HG03575 (cell line): ENCODE results near the gene ZCCHC14.
"Not testable (repeated sequence)": the region's sequence is repeated elsewhere in the genome, so short reads cannot be mapped to it uniquely, and the experiment has no call there.

Source experiments
- ATAC-seq: cut with Tn5 transposase; IDR thresholded peaks from one replicate; pipeline ENCODE4 v1.9.1; 2021; ENCODE audit not compliant: unreplicated experiment, insufficient number of reproducible peaks, low FRiP score; ENCODE audit errors: extremely low read depth

ZCCHC14 gene

DNA sequence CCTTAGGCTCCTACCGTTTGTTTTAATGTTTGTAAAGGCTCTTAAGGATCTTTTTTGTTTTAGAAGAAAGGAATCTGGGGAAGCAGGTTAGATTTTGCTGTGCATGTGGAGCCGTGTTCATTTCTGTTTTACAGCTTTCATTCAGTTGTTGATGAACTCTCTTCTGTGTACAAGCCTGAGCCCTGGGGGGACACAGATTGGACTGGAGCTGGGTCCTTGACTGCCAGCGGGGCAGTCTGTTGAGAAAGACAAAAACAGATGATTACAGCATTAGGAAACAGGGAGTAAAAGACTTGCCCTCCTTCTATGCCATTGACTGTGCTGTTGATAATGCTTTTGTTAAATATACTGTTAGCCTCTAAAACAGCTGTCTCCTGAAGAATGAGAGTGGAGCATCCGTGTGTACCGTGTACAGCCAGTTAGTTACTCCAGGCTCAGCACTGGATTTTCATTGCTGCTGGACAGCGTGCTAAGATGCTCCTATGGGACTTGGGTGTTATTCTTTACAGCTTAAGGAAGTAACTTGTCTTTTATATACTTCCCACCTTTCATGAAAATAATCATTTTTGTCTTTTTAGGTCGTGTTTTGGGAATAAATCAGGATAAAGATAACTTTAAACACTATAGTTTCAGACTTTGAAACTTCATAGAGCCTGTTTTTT lies 97.5 kb downstream of the ZCCHC14 start:
- ATAC-seq = no peak

DNA sequence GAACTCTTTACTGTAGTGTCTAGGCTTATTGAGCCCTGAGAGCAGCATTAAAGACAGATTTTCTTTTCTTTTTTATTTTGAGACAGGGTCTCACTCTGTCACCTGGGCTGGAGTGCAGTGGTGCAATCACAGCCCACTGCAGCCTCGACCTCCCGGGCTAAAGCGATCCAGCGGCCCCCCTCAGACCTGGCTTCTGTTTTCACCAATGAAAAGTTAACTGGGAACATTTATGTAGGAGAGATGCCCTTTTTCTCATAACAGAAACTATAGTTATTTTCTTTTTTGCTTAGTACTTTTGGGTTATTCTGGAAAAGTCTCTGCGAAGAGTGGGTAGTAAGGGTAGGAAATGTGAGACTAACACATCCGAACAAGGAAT lies 99.2 kb downstream of the ZCCHC14 start:
- no peak for ATAC-seq

DNA sequence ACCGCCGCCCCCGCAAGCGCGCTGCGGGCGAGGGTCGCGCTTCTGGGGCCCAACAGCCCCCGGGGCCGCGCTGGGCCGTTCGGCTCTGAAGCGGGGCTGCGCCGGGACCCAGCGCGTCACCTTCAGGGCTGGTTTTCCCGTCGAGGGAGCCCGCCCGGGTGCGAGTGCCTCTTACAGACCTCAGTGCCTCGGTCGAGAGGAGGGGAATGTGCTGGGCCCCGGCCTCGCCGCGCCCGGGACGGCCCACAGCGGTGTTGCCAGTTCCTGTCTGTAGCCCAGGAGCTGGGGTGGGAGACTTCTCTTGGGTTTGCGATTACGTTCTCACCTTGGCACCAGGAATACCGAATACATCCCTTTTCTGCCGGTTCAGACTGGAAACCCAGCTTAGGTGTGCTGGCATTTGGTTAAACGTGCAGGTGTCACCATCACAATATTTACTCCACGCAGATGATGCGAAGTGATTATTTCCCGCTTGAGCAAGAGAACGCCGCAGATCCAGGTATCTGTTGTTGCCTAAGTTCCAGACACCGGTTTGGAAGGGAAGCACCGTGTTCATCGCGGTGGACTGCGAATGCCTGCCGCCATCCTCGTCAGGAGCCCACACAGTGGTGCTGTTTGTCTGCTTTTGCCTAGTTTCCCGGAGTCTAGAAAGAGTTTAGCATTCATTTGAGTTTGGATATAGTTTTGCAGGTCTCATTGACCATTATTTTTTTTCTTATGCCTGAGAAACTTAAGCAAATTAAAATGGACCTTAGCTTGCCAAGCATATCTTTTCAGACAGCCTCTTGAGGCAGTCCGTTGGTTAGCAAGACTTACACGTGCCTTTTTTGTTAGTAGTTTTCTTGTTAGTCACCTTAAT lies 99.8 kb downstream of the ZCCHC14 start:
- ATAC-seq = no peak

DNA sequence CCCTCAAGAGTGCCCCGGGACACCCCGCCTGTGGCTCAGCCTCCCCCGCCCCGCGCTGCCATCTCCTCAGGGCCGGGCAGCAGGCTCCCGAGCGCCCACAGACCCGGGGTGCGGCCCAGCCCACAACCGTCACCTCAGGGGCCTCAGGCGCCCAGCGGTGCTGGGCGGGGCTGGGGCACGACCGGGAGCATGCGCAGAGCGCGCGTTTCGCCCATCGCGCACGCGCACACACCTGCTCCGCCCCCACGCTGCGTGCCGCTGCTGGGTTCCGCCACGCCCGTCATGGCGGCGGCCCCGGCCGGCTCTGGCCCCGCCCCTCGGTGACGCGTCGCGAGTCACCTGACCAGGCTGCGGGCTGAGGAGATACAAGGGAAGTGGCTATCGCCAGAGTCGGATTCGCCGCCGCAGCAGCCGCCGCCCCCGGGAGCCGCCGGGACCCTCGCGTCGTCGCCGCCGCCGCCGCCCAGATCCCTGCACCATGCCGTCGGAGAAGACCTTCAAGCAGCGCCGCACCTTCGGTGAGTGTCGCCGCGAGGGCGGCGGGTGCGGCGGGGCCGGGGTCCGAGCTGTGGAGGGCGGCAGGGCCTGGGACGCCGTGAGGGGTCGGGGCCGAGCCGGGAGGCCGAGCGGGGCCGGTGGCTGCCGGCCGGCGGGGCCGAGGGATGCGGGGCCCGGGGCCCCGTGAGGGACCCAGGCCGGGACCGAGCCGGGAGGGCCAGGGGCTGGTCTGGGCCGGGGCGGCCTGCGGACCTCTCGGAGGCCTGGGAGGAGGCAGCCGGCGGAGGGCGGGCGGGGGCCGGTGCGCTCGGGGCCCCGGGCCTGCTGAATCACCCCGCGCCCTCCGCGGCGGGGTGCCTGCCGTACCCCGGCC lies 100.6 kb downstream of the ZCCHC14 start, which contains the start of gene MAP1LC3B:
Gene MAP1LC3B (plus strand): TSS at position 387 of the 871 bp plus-strand sequence. CDS start 92 bp downstream, at position 479.
- no peak for ATAC-seq

DNA sequence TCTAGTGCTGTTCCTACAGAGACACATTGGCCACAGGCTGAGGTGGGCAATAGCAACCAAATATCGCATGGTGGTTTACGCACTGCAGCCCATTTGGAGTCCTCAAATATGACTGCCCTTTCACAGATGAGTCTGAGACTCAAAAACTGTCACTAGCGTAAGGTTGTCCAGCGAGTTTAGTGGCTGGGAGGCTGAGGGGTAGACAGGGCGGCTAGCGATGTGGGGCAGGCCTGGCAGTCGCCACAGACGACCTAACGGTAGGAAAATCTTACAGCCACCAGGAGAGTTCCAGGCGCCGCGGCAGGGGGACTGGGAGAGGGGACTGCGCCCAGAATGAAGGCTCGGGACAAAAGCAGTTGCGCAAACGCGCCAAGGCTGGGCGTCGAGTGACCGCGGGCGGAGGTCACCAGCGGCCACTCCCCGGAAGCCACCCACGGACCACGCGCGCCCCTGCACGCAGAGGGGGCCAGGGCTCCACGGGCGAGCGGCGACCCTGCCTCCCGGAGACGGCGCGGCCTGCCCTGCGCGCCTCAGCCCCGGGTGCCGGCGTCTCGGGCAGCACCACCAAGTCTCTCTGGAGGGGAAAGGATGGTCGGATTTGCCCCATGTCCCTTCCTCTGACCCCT lies 101.4 kb downstream of the ZCCHC14 start:
- no peak for ATAC-seq

DNA sequence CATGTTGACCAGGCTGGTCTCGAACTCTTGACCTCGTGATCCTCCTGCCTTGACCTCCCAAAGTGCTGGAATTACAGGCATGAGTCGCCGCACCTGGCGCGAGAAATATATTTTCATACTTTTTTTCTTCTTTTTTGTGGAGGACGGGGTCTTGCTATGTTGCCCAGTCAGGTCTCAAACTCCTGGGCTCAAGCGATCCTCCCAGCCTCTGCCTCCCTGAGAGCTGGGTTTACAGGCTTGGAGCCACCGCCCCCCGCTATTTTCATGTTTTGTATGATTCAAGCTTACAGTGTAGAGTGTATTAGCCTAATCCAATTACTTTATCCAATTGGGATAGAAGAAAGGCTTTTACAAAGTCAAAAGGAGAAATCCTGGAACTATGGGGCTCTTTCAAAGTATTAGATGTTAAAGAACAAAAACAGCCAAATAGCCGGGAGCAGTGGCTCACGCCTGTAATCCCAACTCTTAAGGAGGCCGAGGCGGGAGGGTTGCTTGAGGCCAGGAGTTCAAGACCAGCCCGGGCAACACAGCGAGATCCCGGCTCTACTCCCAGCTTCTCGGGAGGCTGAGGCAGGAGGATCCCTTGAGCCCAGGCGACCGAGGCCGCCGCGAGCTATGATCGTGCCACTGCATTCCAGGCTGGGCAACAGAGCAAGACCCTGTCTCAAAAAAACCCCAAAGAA lies 102.0 kb downstream of the ZCCHC14 start:
- no peak for ATAC-seq

DNA sequence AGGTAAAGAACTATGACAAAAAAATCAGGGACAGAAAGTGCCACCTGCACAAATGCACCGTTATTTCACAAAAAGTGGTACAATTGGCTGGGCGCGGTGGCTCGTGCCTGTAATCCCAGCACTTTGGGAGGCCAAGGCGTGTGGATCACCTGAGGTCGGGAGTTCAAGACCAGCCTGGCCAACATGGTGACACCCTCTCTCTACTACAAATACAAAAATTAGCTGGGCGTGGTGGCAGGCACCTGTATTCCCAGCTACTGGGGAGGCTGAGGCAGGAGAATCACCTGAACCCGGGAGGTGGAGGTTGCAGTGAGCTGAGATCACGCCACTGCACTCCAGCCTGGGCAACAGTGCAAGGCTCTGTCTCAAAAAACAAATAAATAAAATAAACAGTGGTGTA lies 102.9 kb downstream of the ZCCHC14 start:
- not testable (repeated sequence) for ATAC-seq

DNA sequence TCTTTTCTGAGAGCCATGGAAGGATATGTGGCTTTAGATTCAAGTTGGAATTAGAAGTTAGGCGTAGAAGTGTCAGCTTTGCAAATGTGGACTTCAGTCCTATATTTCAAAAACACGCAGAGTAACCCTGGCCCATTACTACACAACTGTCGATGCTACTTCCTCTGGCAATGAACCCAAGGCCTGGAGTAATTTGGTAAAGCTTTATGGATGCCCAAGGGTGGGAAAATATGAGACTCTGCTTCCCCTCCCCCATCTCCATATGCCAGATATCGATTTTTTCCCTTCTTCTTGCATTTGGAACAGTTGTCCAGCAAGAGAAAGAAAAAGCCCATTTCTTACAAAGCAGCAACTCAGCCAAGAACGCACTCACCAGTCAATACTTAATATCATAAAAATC lies 103.6 kb downstream of the ZCCHC14 start:
- ATAC-seq = no peak

DNA sequence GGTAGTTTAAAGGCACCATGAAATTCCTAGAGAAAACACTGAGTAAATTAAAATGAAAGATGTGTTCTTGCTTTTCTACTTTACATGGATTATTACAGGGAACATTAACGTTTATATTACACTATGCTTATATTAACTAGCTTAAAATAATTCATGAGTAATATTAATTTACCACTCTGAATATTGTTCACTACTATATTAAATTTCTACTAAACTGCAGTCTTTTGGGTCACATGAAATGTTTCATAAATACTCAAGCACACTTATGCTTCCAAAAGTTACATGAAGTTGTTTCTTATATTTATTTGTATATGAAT lies 104.0 kb downstream of the ZCCHC14 start:
- no peak for ATAC-seq

DNA sequence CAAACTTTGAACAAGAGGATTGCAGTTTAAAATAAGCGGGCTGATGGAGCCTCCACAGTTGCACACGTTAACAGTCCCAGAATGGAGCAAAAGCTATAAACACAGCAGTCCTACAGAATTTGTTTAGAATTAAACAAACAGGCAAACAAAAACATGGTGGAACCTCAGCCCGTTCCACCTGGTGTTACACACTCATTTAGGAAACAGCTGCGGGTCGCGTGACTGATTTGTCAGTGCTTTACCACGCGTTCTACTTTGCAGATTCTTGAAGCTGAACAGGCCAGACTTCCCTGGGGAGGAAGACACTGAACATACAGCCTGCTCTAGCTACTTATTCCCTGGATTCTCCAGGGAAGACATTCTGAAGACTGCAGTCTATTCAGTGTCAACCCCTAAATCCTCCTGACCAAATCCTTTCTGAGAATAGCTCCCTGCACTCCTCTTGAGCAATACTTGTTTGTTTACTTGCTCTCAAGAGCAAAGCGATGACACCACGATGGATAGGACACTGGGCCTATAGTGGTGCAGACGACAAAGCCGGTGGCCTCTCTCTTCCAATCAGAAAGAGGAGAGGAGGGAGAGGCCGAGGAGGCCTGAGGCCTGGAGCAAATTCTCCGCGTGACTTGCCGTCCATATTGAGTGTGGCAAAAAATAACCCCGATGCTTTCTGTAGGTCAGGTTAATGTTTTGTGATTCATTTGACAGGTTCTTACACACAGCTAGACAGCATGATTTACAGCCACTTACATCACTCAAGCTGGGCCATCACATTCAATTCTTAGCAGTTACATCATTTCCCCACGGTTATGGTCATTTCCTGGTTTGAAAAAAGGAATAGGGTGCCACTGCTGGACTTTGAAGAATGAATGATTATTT lies 104.6 kb downstream of the ZCCHC14 start:
- peak; percentile 32 for ATAC-seq

DNA sequence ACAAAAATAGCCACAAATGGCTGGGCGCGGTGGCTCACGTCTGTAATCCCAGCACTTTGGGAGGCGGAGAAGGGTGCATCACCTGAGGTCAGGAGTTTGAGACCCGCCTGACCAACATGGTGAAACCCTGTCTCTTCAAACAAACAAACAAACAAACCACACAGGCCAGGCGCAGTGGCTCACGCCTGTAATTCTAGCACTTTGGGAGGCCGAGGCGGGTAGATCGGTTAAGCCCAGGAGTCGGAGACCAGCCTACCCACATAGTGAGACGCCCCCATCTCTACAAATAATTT lies 108.0 kb downstream of the ZCCHC14 start:
- ATAC-seq = not testable (repeated sequence)

DNA sequence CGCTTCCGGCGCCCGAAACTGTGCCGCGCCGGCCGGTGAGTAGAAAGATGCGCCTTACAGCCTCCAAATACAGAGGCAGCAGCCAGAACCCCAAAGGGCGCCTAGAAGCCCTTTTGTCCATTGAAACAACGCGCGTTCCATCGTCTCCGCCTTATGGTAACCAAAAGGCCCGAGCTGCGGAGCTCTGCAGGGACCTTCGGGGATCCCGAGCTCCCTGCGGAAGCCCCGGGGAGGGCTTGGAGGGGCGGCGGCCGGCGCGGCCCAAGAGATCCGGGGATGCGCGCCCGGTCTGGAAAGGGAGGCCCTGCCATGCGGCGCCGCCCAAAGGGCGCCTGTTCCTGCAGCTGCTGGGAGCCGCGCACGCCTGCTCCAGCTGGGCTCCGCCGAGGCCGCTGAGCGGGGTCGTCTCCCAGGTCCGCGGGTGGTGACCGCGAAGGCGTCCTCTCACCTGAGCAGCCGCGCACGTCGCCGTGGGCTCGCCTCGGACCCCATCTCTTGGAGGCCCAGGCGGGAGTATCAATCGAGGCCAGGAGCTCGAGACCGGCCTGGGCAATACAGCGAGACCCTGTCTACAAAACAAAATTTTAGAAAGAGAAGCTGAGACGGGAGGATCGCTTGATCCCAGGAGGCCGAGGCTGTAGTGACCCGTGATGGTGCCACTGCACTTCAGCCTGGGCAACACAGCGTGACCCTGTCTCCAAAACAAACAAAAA lies 108.5 kb downstream of the ZCCHC14 start:
- peak; percentile 22 for ATAC-seq

DNA sequence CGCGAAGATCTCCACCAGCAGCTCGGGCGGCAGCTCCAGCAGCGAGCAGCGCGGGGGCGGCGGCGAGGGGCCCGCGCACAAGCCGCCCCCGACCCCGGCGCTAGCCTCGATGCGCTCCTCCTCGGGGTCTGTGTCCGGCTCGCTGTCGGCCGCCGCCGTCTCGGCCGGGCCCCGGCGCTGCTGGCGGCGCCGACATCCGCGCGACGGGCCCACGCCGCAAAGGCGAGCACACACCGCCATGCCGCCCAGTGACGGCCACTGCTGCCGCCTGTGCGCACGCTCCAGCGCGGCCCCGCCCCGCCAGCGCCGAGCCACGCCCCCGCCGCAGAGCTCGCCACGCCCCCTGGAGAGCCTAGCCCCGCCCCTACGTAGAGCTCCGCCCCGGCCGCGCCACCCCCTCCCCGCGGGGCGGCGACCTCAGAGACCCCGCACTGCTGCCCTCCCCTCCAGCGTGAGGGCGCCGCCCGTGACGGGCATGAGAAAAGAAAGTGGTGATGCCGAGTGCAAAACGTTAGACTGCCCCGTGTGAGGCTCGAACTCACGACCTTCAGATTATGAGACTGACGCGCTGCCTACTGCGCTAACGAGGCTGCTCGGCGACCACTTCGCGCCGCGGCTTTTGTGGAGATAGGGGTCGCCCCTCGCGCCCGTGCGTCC lies 109.2 kb downstream of the ZCCHC14 start, which contains the start of gene FBXO31:
Gene FBXO31 (minus strand): TSS at position 272 of the 657 bp plus-strand sequence. CDS start 32 bp downstream, at position 240.
- ATAC-seq = peak; percentile 23

DNA sequence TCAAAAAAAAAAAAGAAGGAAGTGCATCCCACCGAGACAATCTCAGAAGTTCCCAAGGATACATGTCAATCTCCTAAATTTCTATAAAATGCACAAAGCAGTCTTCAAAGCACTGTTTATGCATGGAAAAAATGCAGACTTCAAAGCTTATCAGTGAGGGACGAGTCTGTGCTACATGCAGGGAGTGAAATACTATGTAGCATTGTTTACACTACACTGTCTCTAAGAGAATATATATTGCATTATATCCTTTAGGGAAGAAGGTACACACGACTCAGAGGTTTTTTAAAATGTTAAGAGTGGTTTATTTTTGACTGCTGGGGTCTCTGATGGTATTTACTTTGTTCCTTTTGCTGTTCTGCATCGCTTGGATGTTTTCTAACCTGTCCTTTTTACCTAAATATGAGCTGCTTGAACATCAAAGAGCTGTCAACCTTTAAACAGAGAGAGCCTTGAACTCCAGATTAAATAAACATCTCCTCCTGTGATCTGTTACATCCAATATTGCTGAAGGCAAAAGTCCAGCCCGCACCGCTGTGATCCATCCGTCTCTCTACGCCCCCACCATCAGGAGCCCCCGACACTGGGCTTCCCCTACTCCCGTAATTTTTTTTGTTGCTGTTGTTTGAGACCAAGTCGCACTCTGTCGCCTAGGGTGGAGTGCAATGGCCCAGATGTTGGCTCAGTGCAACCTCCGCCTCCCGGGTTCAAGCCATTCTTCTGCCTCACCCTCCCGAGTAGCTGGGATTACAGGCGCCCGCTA lies 110.6 kb downstream of the ZCCHC14 start:
- no peak for ATAC-seq

DNA sequence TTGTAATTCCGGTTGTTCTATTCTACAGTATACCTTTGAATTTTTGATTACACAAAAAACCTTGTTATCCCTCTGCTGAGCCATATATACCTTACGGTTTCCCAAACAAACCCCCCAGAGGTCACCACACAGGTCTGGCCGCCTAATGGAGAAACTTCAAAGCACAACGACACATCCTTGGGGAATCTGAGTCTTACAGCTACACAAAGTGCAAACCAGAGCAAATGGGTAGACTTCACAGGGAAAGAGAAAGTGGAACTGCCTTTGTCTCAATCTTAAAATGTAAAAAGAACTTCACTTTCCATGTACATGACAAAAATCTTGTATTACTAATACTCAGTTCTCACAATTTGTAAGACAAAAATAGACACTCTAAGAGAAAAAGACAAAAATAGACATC lies 111.9 kb downstream of the ZCCHC14 start:
- ATAC-seq = no peak

DNA sequence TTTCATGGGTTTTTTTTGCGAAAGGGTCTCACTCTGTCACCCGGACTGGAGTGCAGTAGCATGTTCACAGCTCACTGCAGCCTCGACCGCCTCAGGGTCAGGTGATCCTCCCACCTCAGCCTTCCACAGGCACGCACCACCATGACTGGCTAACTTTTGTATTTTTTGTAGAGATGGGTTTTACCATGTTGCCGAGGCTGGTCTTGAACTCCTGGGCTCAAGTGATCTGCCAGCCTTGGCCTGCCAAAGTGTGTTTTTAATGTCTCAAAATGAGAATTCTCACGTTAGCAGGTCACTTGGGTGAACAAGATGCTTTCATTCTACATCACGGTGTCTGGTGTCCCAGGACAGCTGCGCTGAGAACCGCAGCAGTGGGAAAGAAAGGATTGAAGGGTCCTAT lies 112.4 kb downstream of the ZCCHC14 start:
- no peak for ATAC-seq
